Kidney epithelial cell (primary cell): Measurements from ENCODE around the gene MEF2A. TPM values are rescaled to one million over a fixed set of nuclear protein-coding genes. Genes with fewer than 3 reads are reported as not detected.

ENCODE experiments used
- DNase-seq: peaks from one replicate; pipeline ENCODE4 v3.0.0-alpha.2; 2010; ENCODE audit warnings: low read depth
- H3K27me3 ChIP-seq: 2 replicates; pipeline ENCODE4 v1.6.0; 2011; ENCODE audit warnings: low read length; ENCODE audit not compliant: control insufficient read depth, insufficient read depth
- H3K36me3 ChIP-seq: 2 replicates; pipeline ENCODE4 v1.5.1; 2011; ENCODE audit warnings: low read length; ENCODE audit not compliant: control insufficient read depth, insufficient read depth
- H3K4me3 ChIP-seq: 2 replicates; pipeline ENCODE4 v1.5.1; 2011; ENCODE audit warnings: low read depth, mild to moderate bottlenecking, control low read depth, low read length
- total RNA-seq: library from RNA; depleted of rRNA; stranded (reverse); fragments of >200 nt; gene quantifications from 2 replicates; pipeline ENCODE4 v1.2.3, GENCODE V29; 2015
- TF ChIP-seq, protein P1 (sequence below): IDR thresholded peaks from 2 replicates; pipeline ENCODE4 v1.5.1; 2011; ENCODE audit warnings: mild to moderate bottlenecking, moderate library complexity, low read length, control low read depth, inconsistent platforms; ENCODE audit not compliant: insufficient read depth, poor library complexity, severe bottlenecking

Gene MEF2A
- total RNA-seq, 1 donor from 2014 or later = 55.4 TPM

DNA sequence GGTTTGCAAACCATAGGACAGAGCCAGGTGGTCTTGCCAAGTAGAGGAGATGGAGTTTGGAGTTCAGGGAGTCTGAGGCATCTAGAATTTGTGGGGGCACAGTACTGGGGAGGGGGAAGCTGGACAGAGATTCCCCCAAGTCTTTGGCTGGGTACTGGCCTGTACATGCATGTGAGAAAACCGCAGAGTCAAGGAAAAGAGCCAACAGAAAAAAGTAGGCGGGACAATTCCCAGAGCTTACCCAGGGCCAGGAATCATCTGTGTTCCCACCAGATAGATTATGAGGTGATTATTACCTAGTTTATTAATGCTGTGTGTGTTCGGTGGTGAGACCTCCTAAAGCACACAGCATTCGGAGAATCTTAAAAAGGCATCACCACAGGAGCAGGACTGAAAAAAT is 156.1 kb downstream of the MEF2A start:
- TF ChIP-seq, protein P1, sequence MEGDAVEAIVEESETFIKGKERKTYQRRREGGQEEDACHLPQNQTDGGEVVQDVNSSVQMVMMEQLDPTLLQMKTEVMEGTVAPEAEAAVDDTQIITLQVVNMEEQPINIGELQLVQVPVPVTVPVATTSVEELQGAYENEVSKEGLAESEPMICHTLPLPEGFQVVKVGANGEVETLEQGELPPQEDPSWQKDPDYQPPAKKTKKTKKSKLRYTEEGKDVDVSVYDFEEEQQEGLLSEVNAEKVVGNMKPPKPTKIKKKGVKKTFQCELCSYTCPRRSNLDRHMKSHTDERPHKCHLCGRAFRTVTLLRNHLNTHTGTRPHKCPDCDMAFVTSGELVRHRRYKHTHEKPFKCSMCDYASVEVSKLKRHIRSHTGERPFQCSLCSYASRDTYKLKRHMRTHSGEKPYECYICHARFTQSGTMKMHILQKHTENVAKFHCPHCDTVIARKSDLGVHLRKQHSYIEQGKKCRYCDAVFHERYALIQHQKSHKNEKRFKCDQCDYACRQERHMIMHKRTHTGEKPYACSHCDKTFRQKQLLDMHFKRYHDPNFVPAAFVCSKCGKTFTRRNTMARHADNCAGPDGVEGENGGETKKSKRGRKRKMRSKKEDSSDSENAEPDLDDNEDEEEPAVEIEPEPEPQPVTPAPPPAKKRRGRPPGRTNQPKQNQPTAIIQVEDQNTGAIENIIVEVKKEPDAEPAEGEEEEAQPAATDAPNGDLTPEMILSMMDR = no peak
- Histone ChIP-seq H3K36me3 (no peaks in the 10 kb centered on the region), H3K27me3 (no peaks in the 10 kb centered on the region), H3K4me3 (no peak overlapping the region)
- no peak for DNase-seq

DNA sequence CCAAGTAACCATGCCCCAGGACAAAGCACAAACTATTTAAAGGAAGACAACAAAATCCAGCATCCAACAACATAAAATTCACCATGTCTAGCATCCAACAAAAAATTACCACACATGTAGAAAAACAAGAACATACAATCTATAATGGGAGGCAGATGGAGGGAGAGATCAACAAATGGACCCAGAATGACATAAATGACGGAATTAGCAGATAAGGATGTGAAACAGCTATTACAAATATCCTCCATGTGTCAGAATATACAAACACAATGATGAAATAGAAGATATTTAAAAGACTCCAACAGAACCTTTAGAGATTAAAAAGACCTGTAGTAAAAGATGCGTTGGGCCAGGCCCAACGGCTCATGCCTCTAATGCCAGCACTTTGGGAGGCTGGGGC is 156.6 kb downstream of the MEF2A start:
- TF ChIP-seq, protein P1 = no peak
- Histone ChIP-seq H3K4me3 (no peak overlapping the region), H3K36me3 (no peaks in the 10 kb centered on the region), H3K27me3 (no peaks in the 10 kb centered on the region)
- no peak for DNase-seq

DNA sequence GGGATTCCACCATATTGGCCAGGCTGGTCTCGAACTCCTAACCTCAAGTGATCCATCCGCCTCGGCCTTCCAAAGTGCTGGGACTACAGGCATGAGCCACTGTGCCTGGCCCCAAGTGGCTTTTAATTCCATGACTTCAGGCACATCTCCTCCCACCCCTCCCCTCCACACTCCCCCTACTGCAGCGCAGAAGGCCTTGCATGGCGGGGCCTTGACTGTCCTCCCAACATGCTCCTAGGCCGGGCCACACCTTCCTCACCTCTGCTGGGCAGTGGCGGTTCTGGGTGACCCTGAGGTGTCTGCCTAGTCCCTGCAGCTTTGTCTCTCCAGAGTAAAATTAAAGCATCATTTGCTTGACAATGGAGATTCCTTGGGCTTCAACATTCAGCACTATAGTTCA is 160.5 kb downstream of the MEF2A start:
- Histone ChIP-seq H3K4me3 (no peak overlapping the region), H3K36me3 (no peaks in the 10 kb centered on the region), H3K27me3 (no peaks in the 10 kb centered on the region)
- DNase-seq = no peak
- TF ChIP-seq, protein P1 = no peak

DNA sequence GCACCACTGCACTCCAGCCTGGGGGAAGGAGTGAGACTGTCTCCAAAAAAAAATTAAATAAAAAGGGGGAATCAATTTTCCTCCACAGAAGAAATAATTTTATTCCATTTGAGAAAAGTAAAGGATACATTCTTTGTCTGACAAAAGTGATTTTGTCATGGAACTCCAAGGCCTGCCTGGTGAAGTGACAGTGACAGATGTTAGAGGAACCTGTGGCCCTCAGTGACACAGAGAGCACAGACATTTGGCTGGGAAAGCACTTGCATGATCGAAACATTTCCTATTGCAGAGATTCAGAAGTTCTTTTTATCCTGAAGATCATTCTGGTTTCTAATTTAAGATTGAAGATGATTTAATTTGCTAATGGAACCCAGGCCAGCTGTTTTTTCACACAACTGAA is 161.5 kb downstream of the MEF2A start:
- Histone ChIP-seq H3K4me3 (no peak overlapping the region), H3K27me3 (no peaks in the 10 kb centered on the region)
- TF ChIP-seq, protein P1 = no peak

DNA sequence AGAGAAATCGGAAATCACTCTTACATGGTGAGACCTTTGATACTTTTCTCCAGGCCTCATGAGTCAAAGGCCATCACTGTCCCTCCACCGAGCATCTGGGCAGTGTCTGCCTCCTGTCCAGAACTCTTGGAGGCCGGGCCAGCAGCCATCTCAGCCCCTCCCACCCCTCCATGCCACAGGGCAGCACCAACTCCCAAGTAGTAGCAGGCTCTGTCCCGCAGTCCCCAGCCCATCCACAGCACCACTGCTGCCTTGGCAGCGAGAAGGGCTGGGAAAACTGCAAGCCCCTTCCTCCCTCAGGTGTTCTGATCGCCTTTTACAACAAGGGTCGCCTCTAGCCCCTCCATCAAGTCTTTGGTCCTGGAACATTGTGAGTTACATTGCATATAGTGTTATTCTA is 161.9 kb downstream of the MEF2A start:
- no peaks in the 10 kb centered on the region for H3K36me3 ChIP-seq
- no peaks in the 10 kb centered on the region for H3K27me3 ChIP-seq
- TF ChIP-seq, protein P1 = no peak
- no peak for DNase-seq
- no peak overlapping the region for H3K4me3 ChIP-seq

More for the DNA sequence above, 161.5 kb downstream of the MEF2A start:
- no peaks in the 10 kb centered on the region for H3K36me3 ChIP-seq
- DNase-seq = no peak

DNA sequence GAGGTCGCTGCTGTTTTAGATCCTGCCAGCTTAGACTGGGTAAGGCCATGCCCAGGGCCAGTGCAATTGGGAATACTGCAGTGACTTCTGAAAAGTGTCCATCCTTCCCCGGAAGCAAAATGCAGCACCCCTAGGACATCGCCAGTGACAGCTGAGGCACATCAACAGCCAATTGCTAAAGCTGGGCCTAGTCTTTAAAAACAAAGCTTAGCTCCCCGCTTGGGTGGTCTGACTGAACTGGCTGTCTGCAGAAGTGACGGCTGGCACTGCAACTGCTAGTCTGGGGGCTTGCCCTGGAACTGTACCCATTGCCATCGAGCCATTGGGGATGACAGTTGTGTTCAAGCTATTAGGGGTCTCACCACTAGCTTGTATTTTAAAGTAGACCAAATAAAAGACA is 163.1 kb downstream of the MEF2A start:
- no peak overlapping the region for H3K4me3 ChIP-seq
- TF ChIP-seq, protein P1 = no peak
- DNase-seq = no peak
- no peaks in the 10 kb centered on the region for H3K36me3 ChIP-seq
- no peaks in the 10 kb centered on the region for H3K27me3 ChIP-seq
